Skin epidermis (tissue), 12 donors: ENCODE data around the gene MRFAP1.
A peak's percentile ranks its signal among the peaks of the same experiment; 100 is the strongest.

Experiments
- H3K27ac ChIP-seq, 21 experiments: fragments of 200-600 bp; sonication (generic) in 11 of 21; one replicate each; pipeline ENCODE4 v1.5.0; 2020; ENCODE audit warnings: mild to moderate bottlenecking in 3 of 21, inconsistent platforms in 2 of 21, moderate library complexity in 2 of 21
- H3K4me3 ChIP-seq, 7 experiments: fragments of 200-600 bp; sonication (generic) in 2 of 7; one replicate each; pipeline ENCODE4 v1.5.0; 2020; ENCODE audit warnings: inconsistent platforms in 2 of 7, mild to moderate bottlenecking in 2 of 7, moderate library complexity in 1 of 7

MRFAP1 gene

DNA sequence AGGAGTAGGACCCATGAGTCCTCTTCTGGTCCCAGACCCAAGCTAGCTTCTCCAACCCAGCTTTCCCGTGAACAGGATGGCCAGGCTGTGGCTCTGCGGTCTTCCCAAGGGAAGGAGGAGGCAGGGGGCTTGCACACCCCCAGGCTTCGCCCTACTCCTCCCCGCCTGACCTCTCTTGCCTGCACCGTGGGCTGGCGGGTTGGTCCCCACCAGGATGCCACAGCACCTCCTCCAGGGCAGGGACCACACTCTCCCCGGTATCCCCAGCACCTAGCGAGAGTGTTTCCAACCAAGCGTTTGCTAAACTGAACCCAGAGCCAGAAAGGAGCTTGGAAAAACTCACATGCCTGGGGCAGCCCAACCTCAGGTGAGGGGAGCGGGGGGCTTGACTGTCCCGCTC lies 44.2 kb downstream of the MRFAP1 start:
- H3K4me3 ChIP-seq: no peak overlapping the region
- no peak overlapping the region for H3K27ac ChIP-seq

- Histone ChIP-seq H3K27ac (peak overlapping the region in 1 of 21 experiments; percentile 11), H3K4me3 (no peak overlapping the region)
Observed at GRCh38 chr4:6686104-6686787, 45.8 kb downstream of the MRFAP1 start.

DNA sequence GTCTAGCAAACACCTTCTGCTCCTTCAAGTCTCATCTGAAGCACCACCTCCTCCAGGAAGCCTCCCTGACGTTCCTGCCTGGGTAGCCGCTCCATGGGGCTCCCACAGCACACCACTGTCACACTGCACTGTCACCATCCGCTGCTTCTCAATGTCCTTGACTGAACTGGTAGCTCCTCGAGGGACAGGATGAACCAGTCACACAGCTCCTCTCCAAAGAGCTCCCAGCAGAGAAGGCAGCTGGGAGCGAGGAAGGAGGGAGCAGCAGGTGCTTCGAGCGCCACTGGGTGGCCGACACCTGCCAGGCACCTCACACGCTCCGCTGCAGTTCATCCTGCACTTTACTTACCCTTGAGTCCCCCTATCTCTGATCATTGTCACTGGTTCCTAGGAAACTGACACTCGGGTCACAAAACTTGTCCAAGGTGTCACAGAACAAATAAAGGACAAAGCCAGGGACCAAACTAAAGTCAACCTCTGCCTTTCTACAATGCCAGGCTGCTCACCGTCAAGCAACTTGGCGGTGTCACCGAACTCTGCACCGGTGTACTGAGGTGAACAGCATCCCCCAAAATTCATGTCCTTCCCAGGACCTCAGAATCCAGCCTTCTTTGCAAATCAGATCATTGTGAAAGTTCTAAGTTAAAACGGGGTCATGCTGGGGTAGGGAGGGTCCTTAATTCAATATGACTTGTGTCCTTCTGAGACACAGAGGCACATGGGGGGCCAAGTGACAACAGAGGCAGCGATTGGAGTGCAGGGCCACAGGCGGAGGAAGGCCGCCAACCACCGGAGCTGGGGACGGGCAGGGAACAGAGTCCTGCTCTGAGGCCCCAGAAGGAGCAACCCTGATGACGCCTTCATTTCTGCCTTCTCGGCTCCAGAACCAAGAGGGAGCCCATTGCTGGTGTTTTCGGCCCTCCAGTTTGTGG lies 47.7 kb downstream of the MRFAP1 start:
- H3K27ac ChIP-seq: peak overlapping the region in 18 of 21 experiments; percentile 14 to 90 (median 72)
- H3K4me3 ChIP-seq: no peak overlapping the region

DNA sequence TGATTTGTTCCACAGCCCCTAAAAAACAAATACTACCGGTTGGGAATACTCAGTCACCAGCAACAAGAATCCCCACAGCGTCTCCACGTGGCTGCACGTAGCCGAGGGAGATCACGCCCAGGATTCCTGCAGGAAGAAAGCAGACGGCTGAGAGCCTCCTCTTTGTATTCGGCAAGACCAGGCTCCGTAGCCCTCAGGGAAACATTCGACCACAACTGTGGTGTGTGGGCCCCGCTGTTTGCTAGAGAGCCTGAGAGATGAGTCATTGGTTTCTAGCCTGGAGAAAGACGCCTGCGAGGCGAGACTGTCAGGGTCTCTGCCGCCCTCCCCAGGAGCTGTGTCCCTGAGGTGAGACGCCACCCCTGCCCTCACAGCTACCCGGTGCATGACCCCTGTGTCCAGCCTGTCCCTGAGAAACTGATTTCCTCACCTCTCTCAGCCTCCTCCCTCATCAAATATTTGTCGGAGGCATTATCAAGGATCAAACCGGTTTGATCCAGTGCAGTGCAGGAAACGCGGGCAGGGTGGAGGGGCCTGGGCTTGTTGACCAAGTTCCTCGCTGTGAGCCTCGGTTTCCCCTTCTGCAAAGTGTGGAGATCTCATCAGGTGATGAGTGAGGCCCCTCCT lies 48.5 kb downstream of the MRFAP1 start:
- H3K27ac ChIP-seq: peak overlapping the region in 19 of 21 experiments; percentile 14 to 90 (median 71)
- H3K4me3 ChIP-seq: peak overlapping the region in 4 of 7 experiments; percentile 3 to 27 (median 16)

GRCh38 chr4:6689506-6689960 lies 49.0 kb downstream of the MRFAP1 start:
- Histone ChIP-seq H3K4me3 (peak overlapping the region in 5 of 7 experiments; percentile 3 to 27 (median 14)), H3K27ac (peak overlapping the region in 19 of 21 experiments; percentile 14 to 90 (median 71))
